Heart right ventricle (tissue), 16 donors: ENCODE measurements around the gene AMIGO1. TPM values are rescaled to one million over a fixed set of nuclear protein-coding genes. Genes with fewer than 3 reads are reported as not detected.

Source experiments
- ATAC-seq, 8 donors: fragments of 200-7000 bp; cut with Tn5 transposase; one replicate each; pipeline ENCODE4 v1.9.1; 2020; ENCODE audit warnings: mild to moderate bottlenecking in 8 of 8, moderate library complexity in 8 of 8, moderate number of reproducible peaks in 1 of 8
- DNase-seq, 2 donors: peaks; one replicate each; pipeline ENCODE4 v3.0.0-alpha.2; 2020
- H3K27ac ChIP-seq, 10 donors: fragments of 200-600 bp; sonication (generic) in 2 of 10; one replicate each; pipeline versions ENCODE4 v1.5.0 to v1.8.0; 2020 to 2022; ENCODE audit warnings: mild to moderate bottlenecking in 3 of 10
- H3K27me3 ChIP-seq, 7 donors: fragments of 200-600 bp; one replicate each; pipeline ENCODE4 v1.8.0; 2021 to 2022; ENCODE audit warnings: mild to moderate bottlenecking in 2 of 7
- H3K36me3 ChIP-seq, 9 donors: fragments of 200-600 bp; sonication (generic) in 1 of 9; one replicate each; pipeline versions ENCODE4 v1.5.0 to v1.8.0; 2020 to 2022; ENCODE audit warnings: mild to moderate bottlenecking in 2 of 9
- H3K4me1 ChIP-seq, 9 donors: fragments of 200-600 bp; sonication (generic) in 1 of 9; one replicate each; pipeline versions ENCODE4 v1.5.0 to v1.8.0; 2020 to 2022; ENCODE audit warnings: mild to moderate bottlenecking in 4 of 9
- H3K4me3 ChIP-seq, 10 donors: fragments of 200-600 bp; sonication (generic) in 2 of 10; one replicate each; pipeline versions ENCODE4 v1.5.0 to v1.8.0; 2020 to 2022; ENCODE audit warnings: mild to moderate bottlenecking in 7 of 10, moderate library complexity in 2 of 10
- H3K9me3 ChIP-seq, 11 donors: fragments of 200-600 bp in 10 of 11; sonication (generic) in 2 of 11; one replicate each; pipeline versions ENCODE4 v1.5.0 to v1.8.0; 2013 to 2022; ENCODE audit warnings: mild to moderate bottlenecking in 2 of 11, control low read depth in 1 of 11, moderate library complexity in 1 of 11
- WGBS, 2 donors: extraction: QIAGEN DNeasy Blood & Tissue Kit; methylation state at CpG; one replicate each; pipeline ENCODE4 v1.1.7; 2013; ENCODE audit warnings: inconsistent platforms in 1 of 2; 5-methylcytosine and 5-hydroxymethylcytosine counted together
- intact Hi-C, 10 donors: fragments of 100-400 bp; cut with DNase I; formaldehyde crosslinking; loops; one replicate each; pipeline versions ENCODE4 v1.11.1 to v1.14.2; 2022
- polyA plus RNA-seq, 2 donors: library from polyadenylated mRNA; stranded (reverse); fragments of 200-250 nt; gene quantifications; one replicate each; pipeline ENCODE4 v1.2.3, GENCODE V29; 2013
- total RNA-seq, 10 donors: library from RNA; stranded (reverse); fragmentation: NEBNext Ultra II Directional in 3 of 10; extraction: Animal tissue kit (Norgen Biotek cat#: 25700) in 3 of 10; gene quantifications; one replicate each; pipeline versions ENCODE4 v1.2.1 to v1.2.4, GENCODE V29; 2021 to 2023
- TF ChIP-seq, protein P1 (sequence below), 9 donors: fragments of 200-600 bp; sonication (generic) in 2 of 9; IDR thresholded peaks; one replicate each; pipeline versions ENCODE4 v1.5.0 to v1.8.0; 2021 to 2022; ENCODE audit warnings: antibody characterized with exemption in 9 of 9, mild to moderate bottlenecking in 5 of 9, moderate library complexity in 1 of 9
- donor health status: Arrhythmogenic right ventricular cardiomyopathy.
- donor health status: ischemic (EF 13 %, LVEDD 7.1; RV severe dilation, severe dysfunction).
- donor health status: healthy with polysubstance abuse.
- donor health status: DM: no; HTN: yes; CAD: no.
- donor health status: DM: no; HTN: no; CAD: no.
- donor health status: ischemic (EF 25% LVEDD 6.9; RV normal size, moderate dysfunction).
- donor health status: ischemic (EF 25% LVEDD 5.7; RV mildly dilated, moderate dysfunction).
- donor health status: healthy.
- donor health status: DM: yes; HTN: yes; CAD: no.
- donor health status: Ischemic cardiomyopathy.
- donor health status: ischemic (EF 35%, LVEDD 5.7; RV mildly dilated, moderate dysfunction).
- donor health status: nonischemic (EF 11% LVEDD 7.7; RV severe dilation, severe dysfunction).
- donor health status: DM: yes; HTN: yes; CAD: no.
- donor health status: PGD.
- donor health status: ischemic (EF 29% LVEDD 5.4; RV normal size, mild dysfunction).
- donor health status: nonischemic (EF 23%, LVEDD 6.1; RV moderate dilation, normal function).

Gene AMIGO1
- total and polyA plus RNA-seq, 12 donors, result 2.8 to 16.6 (median 14.5) TPM

DNA sequence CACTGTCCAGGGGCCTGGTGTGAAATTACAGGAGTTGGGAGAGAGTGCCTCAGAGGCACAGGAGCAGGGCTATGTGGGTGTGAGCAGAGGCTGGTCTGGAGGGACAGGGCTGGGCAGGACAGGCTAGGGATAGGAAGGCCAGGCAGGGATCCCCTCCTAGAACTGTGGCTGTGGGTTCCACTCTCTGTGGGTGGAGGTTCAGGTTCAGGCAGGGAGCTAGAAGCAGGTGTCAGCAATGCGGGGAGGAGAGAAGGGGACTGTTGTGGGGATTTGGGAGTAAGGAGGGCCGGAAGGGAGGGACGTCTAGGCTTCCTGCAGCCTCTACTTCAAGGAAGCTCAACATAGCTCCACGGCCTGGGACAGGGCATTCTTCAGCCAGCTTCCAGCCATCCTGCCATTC, 21.9 kb upstream of the AMIGO1 start:
- Histone ChIP-seq H3K36me3 (no peaks in the 10 kb centered on the region), H3K4me3 (no peak overlapping the region), H3K9me3 (no peaks in the 10 kb centered on the region), H3K4me1 (peaks cover 9 to 52% (median 30%) of the 10 kb centered on the region in 9 donors), H3K27ac (peak overlapping the region in 4 of 10 donors; percentile 3 to 17 (median 8)), H3K27me3 (no peaks in the 10 kb centered on the region)
- TF ChIP-seq, protein P1, sequence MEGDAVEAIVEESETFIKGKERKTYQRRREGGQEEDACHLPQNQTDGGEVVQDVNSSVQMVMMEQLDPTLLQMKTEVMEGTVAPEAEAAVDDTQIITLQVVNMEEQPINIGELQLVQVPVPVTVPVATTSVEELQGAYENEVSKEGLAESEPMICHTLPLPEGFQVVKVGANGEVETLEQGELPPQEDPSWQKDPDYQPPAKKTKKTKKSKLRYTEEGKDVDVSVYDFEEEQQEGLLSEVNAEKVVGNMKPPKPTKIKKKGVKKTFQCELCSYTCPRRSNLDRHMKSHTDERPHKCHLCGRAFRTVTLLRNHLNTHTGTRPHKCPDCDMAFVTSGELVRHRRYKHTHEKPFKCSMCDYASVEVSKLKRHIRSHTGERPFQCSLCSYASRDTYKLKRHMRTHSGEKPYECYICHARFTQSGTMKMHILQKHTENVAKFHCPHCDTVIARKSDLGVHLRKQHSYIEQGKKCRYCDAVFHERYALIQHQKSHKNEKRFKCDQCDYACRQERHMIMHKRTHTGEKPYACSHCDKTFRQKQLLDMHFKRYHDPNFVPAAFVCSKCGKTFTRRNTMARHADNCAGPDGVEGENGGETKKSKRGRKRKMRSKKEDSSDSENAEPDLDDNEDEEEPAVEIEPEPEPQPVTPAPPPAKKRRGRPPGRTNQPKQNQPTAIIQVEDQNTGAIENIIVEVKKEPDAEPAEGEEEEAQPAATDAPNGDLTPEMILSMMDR (IDR thresholded peaks at IDR 0.05), result no peak
- intact Hi-C loops, result loop anchor here in 8 of 10 donors (2.0 to 10.0 kb wide), 7 partner anchors 35 to 269 kb away; partner anchors contain the start of genes PSMA5 (in 4 of the 8) and PSRC1 (in 1 of the 8)
- no peak for DNase-seq
- no peak for ATAC-seq
- WGBS, 2 donors, result 63 to 85% methylated on average over 4 of the region's 4 CpGs

DNA sequence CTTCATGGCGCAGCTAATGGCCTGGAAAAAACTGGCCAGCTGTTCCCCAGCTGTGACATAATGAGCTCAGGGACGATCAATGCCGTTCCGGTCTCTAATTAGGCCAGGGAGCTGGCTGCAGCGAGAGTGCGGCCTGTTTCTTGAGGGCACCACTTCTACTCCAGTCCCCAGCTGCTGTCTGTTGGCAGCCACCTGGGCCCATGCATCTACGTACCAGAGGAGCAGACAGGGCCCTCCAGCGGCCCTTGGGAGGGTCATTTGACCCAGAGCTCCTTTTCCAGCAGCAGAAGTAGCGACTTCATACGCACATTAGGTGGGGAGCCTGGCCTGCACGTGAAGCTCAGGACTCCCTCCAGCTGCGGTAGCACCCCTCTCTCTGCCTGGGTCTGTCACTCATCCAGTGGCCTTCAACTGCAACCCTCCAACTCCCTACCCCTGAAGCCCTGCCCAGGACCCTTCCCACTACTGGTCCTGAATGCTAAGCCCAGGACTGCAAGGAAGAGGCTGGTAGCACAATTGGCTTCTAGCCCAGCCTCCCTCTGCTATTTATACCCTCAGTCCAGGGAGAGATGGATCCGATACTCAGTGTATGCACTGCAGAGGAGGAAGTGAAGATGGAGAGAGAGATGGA, 21.0 kb upstream of the AMIGO1 start:
- peak overlapping the region in 5 of 10 donors; percentile 6 to 34 (median 12) for H3K27ac ChIP-seq
- WGBS, 2 donors, result 59 to 66% methylated on average over 13 of the region's 13 CpGs
- no peak for ATAC-seq

DNA sequence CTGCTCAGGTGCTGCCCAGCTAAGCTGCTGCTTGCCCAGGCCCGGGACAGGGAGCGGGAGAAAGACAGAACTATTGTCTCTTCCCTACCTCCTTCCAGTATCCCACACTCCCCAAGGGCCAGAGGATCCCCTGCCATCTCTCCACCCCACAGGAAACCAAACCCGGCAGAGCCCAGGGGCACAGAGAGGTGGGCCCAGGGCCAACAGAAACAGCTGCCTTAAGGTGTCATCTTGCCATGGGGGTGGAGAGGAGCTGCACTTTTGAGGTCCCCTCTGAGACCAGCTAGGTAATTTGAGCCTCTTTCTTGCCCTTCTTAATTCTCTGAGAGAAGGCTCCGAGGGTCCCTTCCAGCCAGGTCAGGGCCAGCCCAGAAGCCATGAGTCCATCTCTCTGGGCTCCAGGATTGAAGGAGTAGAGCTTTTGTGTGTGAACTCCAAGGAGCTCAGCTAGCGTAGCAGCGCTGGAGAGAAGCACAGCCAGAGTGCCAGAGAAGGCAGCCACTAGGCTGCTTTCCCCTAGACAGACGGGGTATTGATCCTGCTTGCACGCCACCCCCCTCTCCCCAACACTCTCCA, 20.4 kb upstream of the AMIGO1 start:
- Histone ChIP-seq H3K27ac (peak overlapping the region in 4 of 10 donors; percentile 6 to 34 (median 22)), H3K36me3 (no peaks in the 10 kb centered on the region), H3K4me1 (peaks cover 9 to 38% (median 25%) of the 10 kb centered on the region in 9 donors), H3K27me3 (no peaks in the 10 kb centered on the region), H3K9me3 (no peaks in the 10 kb centered on the region), H3K4me3 (no peak overlapping the region)
- TF ChIP-seq, protein P1 (IDR thresholded peaks at IDR 0.05), result no peak
- DNase-seq (no peak), ATAC-seq (no peak)
- 64 to 69% methylated on average over 8 of the region's 8 CpGs for WGBS, 2 donors
- intact Hi-C loops, result loop anchor here in 9 of 10 donors (2.0 to 10.0 kb wide), 8 partner anchors 33 to 268 kb away; partner anchors contain the start of genes PSMA5 (in 4 of the 9) and PSRC1 (in 1 of the 9)

More for the DNA sequence above, 21.0 kb upstream of the AMIGO1 start:
- TF ChIP-seq, protein P1 (IDR thresholded peaks at IDR 0.05), result no peak
- Histone ChIP-seq H3K9me3 (no peaks in the 10 kb centered on the region), H3K36me3 (no peaks in the 10 kb centered on the region), H3K4me3 (no peak overlapping the region), H3K4me1 (peaks cover 9 to 44% (median 29%) of the 10 kb centered on the region in 9 donors), H3K27me3 (no peaks in the 10 kb centered on the region)
- intact Hi-C loops, result loop anchor here in 8 of 10 donors (2.0 to 10.0 kb wide), 7 partner anchors 34 to 268 kb away; partner anchors contain the start of genes PSMA5 (in 4 of the 8) and PSRC1 (in 1 of the 8)
- DNase-seq, result no peak

DNA sequence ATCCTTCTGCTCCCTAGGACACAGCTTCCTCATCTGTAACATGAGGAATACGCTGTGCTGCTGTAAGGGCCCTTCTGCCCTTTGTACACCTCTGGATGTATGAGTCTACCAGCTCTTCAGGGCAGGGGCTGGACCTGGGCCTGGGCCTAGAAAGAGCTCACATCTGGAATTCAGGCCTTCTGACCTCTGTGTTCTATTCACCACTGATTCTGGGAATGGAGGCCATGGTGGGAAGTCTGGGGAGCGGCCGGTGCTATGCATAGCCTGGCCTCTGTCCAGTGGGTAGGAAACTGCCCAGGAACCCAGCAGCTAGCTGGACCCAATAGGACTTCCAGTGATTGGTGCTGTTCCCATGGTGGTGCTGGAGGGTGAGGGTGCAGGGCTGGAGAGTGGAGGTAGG, 19.2 kb upstream of the AMIGO1 start:
- TF ChIP-seq, protein P1 (IDR thresholded peaks at IDR 0.05), result no peak
- ATAC-seq, result no peak
- Histone ChIP-seq H3K4me1 (peaks cover 9 to 34% (median 24%) of the 10 kb centered on the region in 9 donors), H3K36me3 (no peaks in the 10 kb centered on the region), H3K9me3 (no peaks in the 10 kb centered on the region), H3K4me3 (no peak overlapping the region), H3K27me3 (no peaks in the 10 kb centered on the region), H3K27ac (no peak overlapping the region)
- intact Hi-C loops, result loop anchor here in 1 of 10 donors (10.0 kb wide), 1 partner anchor 254 kb away; no protein-coding TSS in a partner anchor
- WGBS, 2 donors, result 86 to 90% methylated on average over 3 of the region's 3 CpGs
- no peak for DNase-seq
